ENCODE data around the gene CEP126. TPM values are rescaled to one million over a fixed set of nuclear protein-coding genes. Genes with fewer than 3 reads are reported as not detected.
"Not testable (repeated sequence)": the region's sequence is repeated elsewhere in the genome, so short reads cannot be mapped to it uniquely, and the experiment has no call there.

The CEP126 gene
- total and polyA plus RNA-seq, 2 experiments from 2014 or later: 1.4 to 2.3 TPM

GRCh38 chr11:101994052-101994469 is 79.3 kb downstream of the CEP126 start:
- not testable (repeated sequence) for H3K4me3 Mint-ChIP-seq; H3K4me1 ChIP-seq (ENCODE audit: insufficient read depth); H3K27ac Mint-ChIP-seq; H3F3A ChIP-seq (replicated peaks; ENCODE audit: low read depth); H3K9me2 ChIP-seq (ENCODE audit: insufficient read depth); ATAC-seq; H3K4me3 ChIP-seq; H3K27ac ChIP-seq (ENCODE audit: low read depth); H3K79me2 ChIP-seq (replicated peaks; ENCODE audit: insufficient read depth); H3K36me3 ChIP-seq (ENCODE audit: insufficient read depth); H3K27me3 Mint-ChIP-seq (ENCODE audit: insufficient read depth, low read depth, poor library complexity); H3K36me3 Mint-ChIP-seq (ENCODE audit: low read depth); H4K20me1 ChIP-seq (replicated peaks; ENCODE audit: insufficient read depth); H3K27me3 ChIP-seq (ENCODE audit: insufficient read depth); H3K9me3 Mint-ChIP-seq; H2AFZ ChIP-seq; H3K4me1 Mint-ChIP-seq; H3K4me2 ChIP-seq; DNase-seq (ENCODE audit: low spot score)

- Mint-ChIP-seq H3K27me3 (ENCODE audit: insufficient read depth, low read depth, poor library complexity) (no peaks in the 10 kb centered on the region), H3K4me1 (no peaks in the 10 kb centered on the region), H3K27ac (no peak overlapping the region; the same call in 1 of the 2 replicates), H3K9me3 (no peaks in the 10 kb centered on the region), H3K36me3 (ENCODE audit: low read depth) (no peaks in the 10 kb centered on the region), H3K4me3 (no peak overlapping the region)
- Histone ChIP-seq H3K4me1 (ENCODE audit: insufficient read depth) (no peaks in the 10 kb centered on the region), H3K9me2 (ENCODE audit: insufficient read depth) (no peaks in the 10 kb centered on the region), H3K27me3 (ENCODE audit: insufficient read depth) (no peaks in the 10 kb centered on the region), H2AFZ (no peak overlapping the region), H3F3A (replicated peaks; ENCODE audit: low read depth) (no peaks in the 10 kb centered on the region), H3K4me2 (no peak overlapping the region), H3K36me3 (ENCODE audit: insufficient read depth) (no peaks in the 10 kb centered on the region), H3K27ac (ENCODE audit: low read depth) (no peak overlapping the region), H3K4me3 (no peak overlapping the region), H3K79me2 (replicated peaks; ENCODE audit: insufficient read depth) (no peaks in the 10 kb centered on the region), H4K20me1 (replicated peaks; ENCODE audit: insufficient read depth) (no peaks in the 10 kb centered on the region)
- ATAC-seq (no peak), DNase-seq (ENCODE audit: low spot score) (no peak)
- TF ChIP-seq NANOG (IDR thresholded peaks at IDR 0.05; ENCODE audit: borderline replicate concordance) (no peak), CTCF (conservative IDR thresholded peaks at IDR 0.05; ENCODE audit: low read depth in 2 of 2) (no peak), EZH2phosphoT487 (IDR thresholded peaks at IDR 0.05; ENCODE audit: unreplicated experiment) (no peak), ZNF331 (CRISPR knock-in tag; IDR thresholded peaks at IDR 0.05; ENCODE audit: low read depth) (no peak), EZH2 (IDR thresholded peaks at IDR 0.05; ENCODE audit: low read depth, unreplicated experiment) (no peak), ZNF114 (CRISPR knock-in tag; IDR thresholded peaks at IDR 0.05) (no peak), ZNF462 (CRISPR knock-in tag; IDR thresholded peaks at IDR 0.05) (no peak), STAT1 (IDR thresholded peaks at IDR 0.05; ENCODE audit: unreplicated experiment) (no peak), ETS1 (IDR thresholded peaks at IDR 0.05) (no peak), POLR2AphosphoS5 (IDR thresholded peaks at IDR 0.05; ENCODE audit: low read depth) (no peak), CREB1 (CRISPR knock-in tag; IDR thresholded peaks at IDR 0.05; ENCODE audit: low read depth) (no peak), JUNB (IDR thresholded peaks at IDR 0.05; ENCODE audit: unreplicated experiment) (no peak)
Observed at GRCh38 chr11:101996111-101996510, 81.3 kb downstream of the CEP126 start.

Measured in GM23338 (cell line).